SK-N-SH (cell line): ENCODE measurements around the gene LST1. TPM values are rescaled to one million over a fixed set of nuclear protein-coding genes. Genes with fewer than 3 reads are reported as not detected.

Source experiments
- CTCF ChIA-PET: fragments of 300-600, 350-600 bp; formaldehyde crosslinking; extraction: SDS; loops from one replicate; lab custom pipeline; 2021; lab: Yijun Ruan, JAX
- POLR2A ChIA-PET: fragments of 350-600 bp; sonication (Branson Sonifier 250); formaldehyde crosslinking; extraction: SDS; loops from one replicate; lab custom pipeline; 2020; ENCODE audit warnings: antibody characterized with exemption, inconsistent platforms; lab: Yijun Ruan, JAX
- DNase-seq: peaks from one replicate; pipeline ENCODE4 v3.0.0; 2012
- H2AFZ ChIP-seq: fragments of 200-600 bp; sonication (generic); 2 replicates; pipeline ENCODE4 v1.8.1; 2016; ENCODE audit warnings: antibody characterized with exemption, mild to moderate bottlenecking, low read depth
- H3F3A ChIP-seq: fragments of 200-600 bp; sonication (generic); replicated peaks from 2 replicates; pipeline ENCODE3; 2016; ENCODE audit warnings: antibody characterized with exemption, mild to moderate bottlenecking; ENCODE audit not compliant: insufficient read depth
- H3K27ac ChIP-seq, 2 experiments: fragments of 200-500 bp in 1 of 2; fragments of 200-600 bp in 1 of 2; sonication (Bioruptor generic) in 1 of 2; sonication (generic), shearing (Covaris generic) in 1 of 2; 2 replicates each; pipeline versions ENCODE4 v1.5.1 to v1.6.1; 2014 to 2016; ENCODE audit warnings: low read depth in 2 of 2, inconsistent platforms in 1 of 2, low read length in 1 of 2, mild to moderate bottlenecking in 1 of 2, mixed read lengths in 1 of 2
- H3K27me3 ChIP-seq: fragments of 200-600 bp; sonication (generic), shearing (Covaris generic); 2 replicates; pipeline ENCODE4 v1.6.1; 2016; ENCODE audit warnings: mixed run types; ENCODE audit not compliant: insufficient read depth
- H3K36me3 ChIP-seq, 2 experiments: fragments of 200-500 bp in 1 of 2; fragments of 200-600 bp in 1 of 2; sonication (Bioruptor generic) in 1 of 2; sonication (generic) in 1 of 2; replicated peaks in 1 of 2; 2 replicates each; pipeline versions ENCODE3 to v1.5.1; 2014 to 2016; ENCODE audit warnings: low read length in 1 of 2, mild to moderate bottlenecking in 1 of 2; ENCODE audit not compliant: insufficient read depth in 2 of 2, control insufficient read depth in 1 of 2
- H3K4me1 ChIP-seq, 2 experiments: fragments of 200-500 bp in 1 of 2; fragments of 200-600 bp in 1 of 2; sonication (Bioruptor generic) in 1 of 2; sonication (generic), shearing (Covaris generic) in 1 of 2; 2 replicates each; pipeline versions ENCODE4 v1.5.1 to v1.6.1; 2014 to 2016; ENCODE audit warnings: low read depth in 1 of 2, low read length in 1 of 2, mixed run types in 1 of 2; ENCODE audit not compliant: insufficient read depth in 2 of 2, control insufficient read depth in 1 of 2
- H3K4me2 ChIP-seq: fragments of 200-600 bp; sonication (generic), shearing (Covaris generic); 2 replicates; pipeline ENCODE4 v1.6.1; 2017; ENCODE audit warnings: mixed run types
- H3K4me3 ChIP-seq, 2 experiments: fragments of 200-500 bp in 1 of 2; fragments of 200-600 bp in 1 of 2; sonication (Bioruptor generic) in 1 of 2; sonication (generic), shearing (Covaris generic) in 1 of 2; 2 replicates each; pipeline versions ENCODE4 v1.5.1 to v1.8.1; 2014 to 2016; ENCODE audit warnings: low read depth in 2 of 2, inconsistent platforms in 1 of 2, low read length in 1 of 2, mild to moderate bottlenecking in 1 of 2, mixed read lengths in 1 of 2, moderate library complexity in 1 of 2
- H3K79me2 ChIP-seq: fragments of 200-600 bp; sonication (generic); 2 replicates; pipeline ENCODE4 v1.8.1; 2017; ENCODE audit warnings: mild to moderate bottlenecking; ENCODE audit not compliant: insufficient read depth
- H3K9ac ChIP-seq: fragments of 200-600 bp; sonication (generic); 2 replicates; pipeline ENCODE4 v1.6.1; 2017; ENCODE audit warnings: mixed run types
- H3K9me2 ChIP-seq: fragments of 200-600 bp; sonication (generic); 2 replicates; pipeline ENCODE4 v1.6.1; 2017; ENCODE audit warnings: mixed run types
- H3K9me3 ChIP-seq: fragments of 200-600 bp; sonication (generic); 2 replicates; pipeline ENCODE4 v1.6.1; 2017; ENCODE audit warnings: mixed run types, mild to moderate bottlenecking, moderate library complexity
- H4K20me1 ChIP-seq: fragments of 200-600 bp; sonication (generic); 2 replicates; pipeline ENCODE4 v1.6.1; 2017; ENCODE audit warnings: mild to moderate bottlenecking, mixed run types; ENCODE audit not compliant: insufficient read depth
- CTCF ChIP-seq: fragments of 200-600 bp; sonication (generic); IDR thresholded peaks from 2 replicates; pipeline ENCODE4 v1.6.1; 2017; ENCODE audit warnings: antibody characterized with exemption, mild to moderate bottlenecking, moderate library complexity
- EP300 ChIP-seq, 2 experiments: IDR thresholded peaks; 2 replicates each; pipeline versions ENCODE4 v1.4.0 to v1.6.1; 2012; ENCODE audit warnings: borderline replicate concordance in 1 of 2, low read depth in 1 of 2, low read length in 1 of 2
- EZH2phosphoT487 ChIP-seq: fragments of 200-600 bp; sonication (generic); IDR thresholded peaks from 2 replicates; pipeline ENCODE4 v1.6.1; 2017; ENCODE audit warnings: low read depth, mixed run types, mild to moderate bottlenecking, antibody characterized with exemption, moderate library complexity, borderline replicate concordance
- FOXJ3 ChIP-seq: sonication (generic); formaldehyde crosslinking; IDR thresholded peaks from 2 replicates; pipeline ENCODE4 v1.5.1; 2020; ENCODE audit warnings: mild to moderate bottlenecking, missing genetic modification reagents
- FOXM1 ChIP-seq: IDR thresholded peaks from 2 replicates; pipeline ENCODE4 v1.4.0; 2012; ENCODE audit warnings: low read depth, mild to moderate bottlenecking
- GABPA ChIP-seq: IDR thresholded peaks from 2 replicates; pipeline ENCODE4 v1.4.0; 2012; ENCODE audit warnings: low read depth, mild to moderate bottlenecking
- JUND ChIP-seq: IDR thresholded peaks from 2 replicates; pipeline ENCODE4 v1.4.0; 2012
- MEF2A ChIP-seq: IDR thresholded peaks from 2 replicates; pipeline ENCODE4 v1.4.0; 2012; ENCODE audit warnings: low read depth, borderline replicate concordance
- PBX3 ChIP-seq: IDR thresholded peaks from 2 replicates; pipeline ENCODE4; 2012
- POLR2AphosphoS5 ChIP-seq: IDR thresholded peaks from 2 replicates; pipeline ENCODE4 v1.6.1; 2012; ENCODE audit warnings: low read depth, low read length
- RAD21 ChIP-seq: IDR thresholded peaks from 2 replicates; pipeline ENCODE4 v1.6.1; 2012; ENCODE audit warnings: mild to moderate bottlenecking, low read length
- RCOR1 ChIP-seq: fragments of 150-350 bp; IDR thresholded peaks from 2 replicates; pipeline ENCODE4 v1.6.1; 2017; ENCODE audit warnings: antibody characterized with exemption, low read length
- SIN3A ChIP-seq: IDR thresholded peaks from 2 replicates; pipeline ENCODE4 v1.6.1; 2012; ENCODE audit warnings: low read depth, mild to moderate bottlenecking, low read length, moderate library complexity, borderline replicate concordance
- SMC3 ChIP-seq: IDR thresholded peaks from 2 replicates; pipeline ENCODE4 v1.6.1; 2012; ENCODE audit warnings: low read depth, low read length, improper control_type of control experiment
- USF2 ChIP-seq: fragments of 150-350 bp; IDR thresholded peaks from 2 replicates; pipeline ENCODE4 v1.6.1; 2017; ENCODE audit warnings: antibody characterized with exemption, low read length, low read depth, borderline replicate concordance
- WGBS: methylation state at CpG from one replicate; pipeline ENCODE4 v1.1.6; 2017; ENCODE audit warnings: low lambda C conversion rate; 5-methylcytosine and 5-hydroxymethylcytosine counted together
- polyA plus RNA-seq, 3 experiments: library from polyadenylated mRNA; depleted of rRNA; stranded (reverse); fragments of >200 nt; gene quantifications; 2 replicates each; pipeline ENCODE4 v1.2.3, GENCODE V29; 2012

LST1 gene
- polyA plus RNA-seq, 1 of the 3 experiments (the other 2 are of a cell fraction), result not detected

- no peak for DNase-seq
- ChIA-PET POLR2A (no interaction called here), CTCF (interaction anchor here (1.2 to 17.6 kb wide), 3 partner anchors 9 to 26 kb away, joined by 3 to 312 read pairs (median 22); no protein-coding TSS in a partner anchor)
- Histone ChIP-seq H3K79me2 (no peaks in the 10 kb centered on the region), H3K4me2 (no peak within 1 kb of the TSS), H4K20me1 (no peaks in the 10 kb centered on the region), H3K27ac (no peak within 1 kb of the TSS), H3K4me3 (no peak within 1 kb of the TSS), H3K36me3 (no peaks in the 10 kb centered on the region), H3K9me3 (no peaks in the 10 kb centered on the region; the same call in 1 of the 2 replicates), H3K9ac (no peak within 1 kb of the TSS), H3K27me3 (no peaks in the 10 kb centered on the region), H3K4me1 (no peaks in the 10 kb centered on the region; a peak in 1 of 4 replicates), H3F3A (peaks cover 2% of the 10 kb centered on the region), H2AFZ (no peak within 1 kb of the TSS), H3K9me2 (no peaks in the 10 kb centered on the region)
- TF ChIP-seq SIN3A (no peak), EP300 (IDR thresholded peaks at IDR 0.05; ENCODE audit: borderline replicate concordance in 1 of 2, low read depth in 1 of 2, low read length in 1 of 2) (no peak), USF2 (no peak), CTCF (no peak), RAD21 (no peak), GABPA (no peak), JUND (no peak), POLR2AphosphoS5 (no peak), MEF2A (no peak), FOXM1 (no peak), SMC3 (no peak), EZH2phosphoT487 (no peak), RCOR1 (no peak), FOXJ3 (CRISPR knock-in tag) (no peak), PBX3 (no peak)
- WGBS, result 79% methylated on average over 27 of the region's 27 CpGs
Measured at GRCh38 chr6:31572041-31572911, 13.8 kb upstream of the LST1 start, which contains the start of gene LTA. TSS of gene LTA (plus strand) at chr6:31572289. CDS start at chr6:31572743, 454 bp downstream.
